HAP-1 (cell line): ENCODE data around the gene AKR1E2.

Source experiments
- DNase-seq, 2 experiments: peaks; one replicate each; pipeline ENCODE4 v3.0.0-alpha.2; 2016 to 2020; ENCODE audit warnings: low spot score in 2 of 2
- H3K27me3 ChIP-seq: fragments of 250-450 bp; sonication (Bioruptor Pico); 2 replicates; pipeline ENCODE4 v1.5.1; 2020; ENCODE audit warnings: low read depth, mild to moderate bottlenecking, moderate library complexity
- H3K36me3 ChIP-seq: fragments of 250-450 bp; sonication (Bioruptor Pico); replicated peaks from 2 replicates; pipeline ENCODE4 v1.5.1; 2020; ENCODE audit warnings: mild to moderate bottlenecking
- H3K4me1 ChIP-seq: fragments of 250-450 bp; sonication (Bioruptor Pico); 2 replicates; pipeline ENCODE4 v1.5.1; 2020; ENCODE audit warnings: mild to moderate bottlenecking
- H3K4me3 ChIP-seq: fragments of 250-450 bp; sonication (Bioruptor Pico); 2 replicates; pipeline ENCODE4 v1.5.1; 2020; ENCODE audit warnings: mild to moderate bottlenecking, moderate library complexity
- H3K9me3 ChIP-seq: fragments of 250-450 bp; sonication (Bioruptor Pico); 2 replicates; pipeline ENCODE4 v1.5.1; 2020; ENCODE audit warnings: mild to moderate bottlenecking, moderate library complexity
- in situ Hi-C: fragments of 300-500 bp; cut with MboI; formaldehyde crosslinking; loops from 3 replicates; pipeline ENCODE4 v1.14.3; 2020; ENCODE audit warnings: low sequenced_read_pairs, inconsistent platforms, mixed read lengths

Gene AKR1E2

GRCh38 chr10:4839353-4839752 lies 13.3 kb downstream of the AKR1E2 start:
- Histone ChIP-seq H3K9me3 (no peaks in the 10 kb centered on the region), H3K36me3 (no peaks in the 10 kb centered on the region), H3K4me3 (no peak overlapping the region), H3K27me3 (no peaks in the 10 kb centered on the region), H3K4me1 (no peaks in the 10 kb centered on the region)
- no peak for DNase-seq
- in situ Hi-C loops = loop anchor here (25.0 kb wide), 1 partner anchor 548 kb away; no protein-coding TSS in a partner anchor

- Histone ChIP-seq H3K9me3 (no peaks in the 10 kb centered on the region), H3K36me3 (no peaks in the 10 kb centered on the region)
- no peak for DNase-seq
Observed at GRCh38 chr10:4840151-4840550, 14.1 kb downstream of the AKR1E2 start.

GRCh38 chr10:4843525-4844180 lies 17.6 kb downstream of the AKR1E2 start:
- Histone ChIP-seq H3K27me3 (no peaks in the 10 kb centered on the region), H3K9me3 (no peaks in the 10 kb centered on the region), H3K4me1 (no peaks in the 10 kb centered on the region), H3K36me3 (no peaks in the 10 kb centered on the region), H3K4me3 (no peak overlapping the region)
- no peak for DNase-seq
- in situ Hi-C loops = loop anchor here (10.0 to 25.0 kb wide), 4 partner anchors 141 to 544 kb away; partner anchors contain the start of gene AKR1C3

More at GRCh38 chr10:4840151-4840550, 14.1 kb downstream of the AKR1E2 start:
- no peaks in the 10 kb centered on the region for H3K27me3 ChIP-seq
- H3K4me3 ChIP-seq = no peak overlapping the region
- H3K4me1 ChIP-seq = no peaks in the 10 kb centered on the region
- in situ Hi-C loops = loop anchor here (10.0 to 25.0 kb wide), 4 partner anchors 145 to 547 kb away; partner anchors contain the start of gene AKR1C3

GRCh38 chr10:4844864-4845263 lies 18.9 kb downstream of the AKR1E2 start:
- Histone ChIP-seq H3K4me3 (no peak overlapping the region), H3K9me3 (no peaks in the 10 kb centered on the region), H3K4me1 (peaks cover under 1% of the 10 kb centered on the region; the same call in 1 of the 2 replicates), H3K36me3 (no peaks in the 10 kb centered on the region), H3K27me3 (no peaks in the 10 kb centered on the region)
- in situ Hi-C loops = loop anchor here (10.0 to 25.0 kb wide), 4 partner anchors 140 to 542 kb away; partner anchors contain the start of gene AKR1C3
- DNase-seq = no peak

GRCh38 chr10:4845766-4846165 lies 19.8 kb downstream of the AKR1E2 start:
- Histone ChIP-seq H3K4me3 (no peak overlapping the region), H3K36me3 (no peaks in the 10 kb centered on the region), H3K4me1 (peaks cover 7% of the 10 kb centered on the region; the same call in 1 of the 2 replicates), H3K27me3 (no peaks in the 10 kb centered on the region), H3K9me3 (no peaks in the 10 kb centered on the region)
- no peak for DNase-seq
- in situ Hi-C loops = loop anchor here (10.0 to 25.0 kb wide), 4 partner anchors 139 to 542 kb away; partner anchors contain the start of gene AKR1C3

- no peaks in the 10 kb centered on the region for H3K27me3 ChIP-seq
- H3K4me3 ChIP-seq = no peak overlapping the region
- no peaks in the 10 kb centered on the region for H3K9me3 ChIP-seq
- H3K4me1 ChIP-seq = peaks cover 7% of the 10 kb centered on the region; the same call in 1 of the 2 replicates
- DNase-seq = no peak
- in situ Hi-C loops = loop anchor here (10.0 to 25.0 kb wide), 4 partner anchors 138 to 541 kb away; partner anchors contain the start of gene AKR1C3
- no peaks in the 10 kb centered on the region for H3K36me3 ChIP-seq
Observed at GRCh38 chr10:4846775-4847174, 20.8 kb downstream of the AKR1E2 start.

GRCh38 chr10:4847561-4848355 lies 21.8 kb downstream of the AKR1E2 start:
- DNase-seq = no peak
- H3K27me3 ChIP-seq = no peaks in the 10 kb centered on the region
- H3K36me3 ChIP-seq = no peaks in the 10 kb centered on the region
- no peak overlapping the region for H3K4me3 ChIP-seq
- in situ Hi-C loops = loop anchor here (10.0 to 25.0 kb wide), 4 partner anchors 137 to 540 kb away; partner anchors contain the start of gene AKR1C3
- peaks cover 7% of the 10 kb centered on the region; the same call in 1 of the 2 replicates for H3K4me1 ChIP-seq
- H3K9me3 ChIP-seq = no peaks in the 10 kb centered on the region

GRCh38 chr10:4848356-4849041 lies 22.5 kb downstream of the AKR1E2 start:
- Histone ChIP-seq H3K4me3 (no peak overlapping the region), H3K4me1 (peaks cover 7% of the 10 kb centered on the region; the same call in 1 of the 2 replicates), H3K27me3 (no peaks in the 10 kb centered on the region), H3K36me3 (no peaks in the 10 kb centered on the region), H3K9me3 (no peaks in the 10 kb centered on the region)
- in situ Hi-C loops = loop anchor here (10.0 to 25.0 kb wide), 4 partner anchors 136 to 539 kb away; partner anchors contain the start of gene AKR1C3
- no peak for DNase-seq

GRCh38 chr10:4849042-4849402 lies 23.0 kb downstream of the AKR1E2 start:
- in situ Hi-C loops = loop anchor here (10.0 to 25.0 kb wide), 4 partner anchors 136 to 538 kb away; partner anchors contain the start of gene AKR1C3

GRCh38 chr10:4849555-4850242 lies 23.7 kb downstream of the AKR1E2 start:
- H3K4me3 ChIP-seq = no peak overlapping the region
- in situ Hi-C loops = loop anchor here (10.0 to 25.0 kb wide), 4 partner anchors 135 to 538 kb away; partner anchors contain the start of gene AKR1C3

More at GRCh38 chr10:4849042-4849402, 23.0 kb downstream of the AKR1E2 start:
- Histone ChIP-seq H3K4me1 (peaks cover 7% of the 10 kb centered on the region; the same call in 1 of the 2 replicates), H3K4me3 (no peak overlapping the region), H3K36me3 (no peaks in the 10 kb centered on the region), H3K27me3 (no peaks in the 10 kb centered on the region), H3K9me3 (no peaks in the 10 kb centered on the region)
- DNase-seq = no peak

GRCh38 chr10:4850397-4850796 lies 24.4 kb downstream of the AKR1E2 start:
- H3K27me3 ChIP-seq = no peaks in the 10 kb centered on the region
- H3K9me3 ChIP-seq = no peaks in the 10 kb centered on the region
- in situ Hi-C loops = no loop called here
- no peak for DNase-seq
- no peak overlapping the region for H3K4me3 ChIP-seq
- no peaks in the 10 kb centered on the region for H3K36me3 ChIP-seq
- peaks cover 7% of the 10 kb centered on the region; the same call in 1 of the 2 replicates for H3K4me1 ChIP-seq

More at GRCh38 chr10:4849555-4850242, 23.7 kb downstream of the AKR1E2 start:
- H3K9me3 ChIP-seq = no peaks in the 10 kb centered on the region
- H3K4me1 ChIP-seq = peaks cover 7% of the 10 kb centered on the region; the same call in 1 of the 2 replicates
- H3K36me3 ChIP-seq = no peaks in the 10 kb centered on the region
- DNase-seq = peak; percentile 89 to 93
- no peaks in the 10 kb centered on the region for H3K27me3 ChIP-seq

- Histone ChIP-seq H3K4me3 (no peak overlapping the region), H3K27me3 (no peaks in the 10 kb centered on the region), H3K4me1 (peaks cover 7% of the 10 kb centered on the region; the same call in 1 of the 2 replicates), H3K9me3 (no peaks in the 10 kb centered on the region), H3K36me3 (no peaks in the 10 kb centered on the region)
- in situ Hi-C loops = no loop called here
- DNase-seq = no peak
Observed at GRCh38 chr10:4851176-4851575, 25.2 kb downstream of the AKR1E2 start.
